Rectal smooth muscle tissue (tissue), 1 donor: Measurements from ENCODE around the gene PYGM.

ENCODE experiments used
- H3K27ac ChIP-seq: one replicate; pipeline ENCODE4 v1.7.0; 2013; ENCODE audit warnings: low read depth, low read length, inconsistent platforms
- H3K27me3 ChIP-seq: one replicate; pipeline ENCODE4 v1.7.0; 2013; ENCODE audit warnings: low read length; ENCODE audit not compliant: control insufficient read depth, insufficient read depth
- H3K36me3 ChIP-seq: one replicate; pipeline ENCODE4 v1.7.0; 2013; ENCODE audit warnings: low read length; ENCODE audit not compliant: control insufficient read depth, insufficient read depth
- H3K4me1 ChIP-seq: one replicate; pipeline ENCODE4 v1.7.0; 2013; ENCODE audit warnings: low read length; ENCODE audit not compliant: control insufficient read depth, insufficient read depth
- H3K4me3 ChIP-seq: one replicate; pipeline ENCODE4 v1.7.0; 2013; ENCODE audit warnings: low read length
- H3K9ac ChIP-seq: one replicate; pipeline ENCODE4 v1.7.0; 2013; ENCODE audit warnings: low read length

The PYGM gene

GRCh38 chr11:64742889-64743590 lies 16.7 kb downstream of the PYGM start:
- Histone ChIP-seq H3K4me1 (peaks cover 10% of the 10 kb centered on the region), H3K9ac (no peak overlapping the region), H3K27me3 (no peaks in the 10 kb centered on the region), H3K27ac (peak overlapping the region; percentile 93), H3K36me3 (peaks cover 2% of the 10 kb centered on the region), H3K4me3 (peak overlapping the region; percentile 76)

- H3K4me1 ChIP-seq, result peaks cover 10% of the 10 kb centered on the region
- H3K27ac ChIP-seq, result peak overlapping the region; percentile 93
- H3K9ac ChIP-seq, result no peak overlapping the region
- H3K27me3 ChIP-seq, result no peaks in the 10 kb centered on the region
- peaks cover 2% of the 10 kb centered on the region for H3K36me3 ChIP-seq
- peak overlapping the region; percentile 76 for H3K4me3 ChIP-seq
These were observed 17.5 kb downstream of the PYGM start for GRCh38 chr11:64742087-64742888.

DNA sequence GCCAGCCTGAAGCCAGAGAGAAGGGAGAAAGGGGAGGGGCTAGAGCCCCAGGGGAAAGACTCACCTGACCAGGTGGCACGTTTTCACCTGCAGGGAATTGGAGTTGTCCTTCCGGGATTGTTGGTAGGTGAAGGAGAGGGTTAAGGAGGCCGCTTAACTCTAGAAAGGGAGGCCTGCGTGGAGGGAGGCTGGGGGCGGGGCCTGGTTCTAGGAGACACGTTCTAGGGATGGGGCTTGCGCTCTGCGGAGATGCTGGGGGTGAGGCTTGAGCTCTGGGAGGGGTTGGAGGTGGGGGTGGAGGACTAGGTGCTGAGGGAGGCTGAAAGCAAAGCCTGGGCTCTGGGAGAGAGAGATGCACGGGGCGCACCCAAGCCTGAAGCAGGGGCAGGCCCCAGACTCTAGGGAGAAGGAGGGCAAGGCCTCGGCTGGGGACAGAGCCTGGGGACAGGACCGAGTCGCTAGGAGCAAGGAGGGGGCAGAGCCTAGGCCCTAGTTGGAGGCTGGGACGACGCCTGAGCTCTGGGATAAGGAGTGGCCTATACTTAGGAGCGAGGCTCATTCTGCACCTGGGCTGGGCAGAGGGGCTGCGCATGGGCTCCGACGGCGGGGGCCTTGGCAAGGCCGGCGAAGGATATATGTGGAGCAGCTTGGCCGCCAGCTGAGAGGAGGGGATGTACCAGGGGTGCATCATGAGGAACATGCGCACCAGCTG lies 18.2 kb downstream of the PYGM start:
- peak overlapping the region; percentile 76 for H3K4me3 ChIP-seq
- H3K9ac ChIP-seq, result no peak overlapping the region
- no peak overlapping the region for H3K27ac ChIP-seq
- peaks cover 5% of the 10 kb centered on the region for H3K36me3 ChIP-seq
- peaks cover 10% of the 10 kb centered on the region for H3K4me1 ChIP-seq
- H3K27me3 ChIP-seq, result no peaks in the 10 kb centered on the region

GRCh38 chr11:64739871-64740270 lies 19.9 kb downstream of the PYGM start:
- Histone ChIP-seq H3K4me3 (no peak overlapping the region), H3K27ac (no peak overlapping the region), H3K27me3 (no peaks in the 10 kb centered on the region), H3K36me3 (peaks cover 5% of the 10 kb centered on the region), H3K4me1 (peaks cover 4% of the 10 kb centered on the region), H3K9ac (no peak overlapping the region)

DNA sequence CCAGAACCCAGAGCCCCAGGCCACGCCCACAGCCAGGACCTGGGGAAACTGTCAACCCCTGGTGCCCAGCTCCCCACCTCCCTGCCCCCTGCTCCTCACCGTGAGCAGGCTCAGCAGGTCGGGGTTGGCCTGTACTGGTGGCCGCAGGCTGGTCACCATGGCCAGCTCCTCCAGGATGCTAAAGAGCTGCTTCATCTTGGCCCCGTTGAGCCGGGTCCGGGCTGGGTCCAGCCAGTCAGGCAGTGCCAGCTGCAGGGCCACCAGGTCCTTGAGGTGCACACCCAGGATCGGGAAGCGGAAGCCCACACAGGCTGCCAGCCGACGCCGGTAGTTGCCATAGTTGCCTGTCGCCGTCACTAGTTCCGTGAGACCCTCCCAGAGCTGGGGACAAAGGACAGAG lies 23.1 kb downstream of the PYGM start:
- no peak overlapping the region for H3K27ac ChIP-seq
- peaks cover 5% of the 10 kb centered on the region for H3K36me3 ChIP-seq

GRCh38 chr11:64735725-64736259 lies 24.0 kb downstream of the PYGM start:
- no peaks in the 10 kb centered on the region for H3K27me3 ChIP-seq
- no peaks in the 10 kb centered on the region for H3K4me1 ChIP-seq
- H3K27ac ChIP-seq, result no peak overlapping the region
- H3K36me3 ChIP-seq, result peaks cover 5% of the 10 kb centered on the region
- H3K9ac ChIP-seq, result no peak overlapping the region
- no peak overlapping the region for H3K4me3 ChIP-seq

More for the DNA sequence above, 23.1 kb downstream of the PYGM start:
- Histone ChIP-seq H3K9ac (no peak overlapping the region), H3K4me3 (no peak overlapping the region), H3K27me3 (no peaks in the 10 kb centered on the region), H3K4me1 (no peaks in the 10 kb centered on the region)

DNA sequence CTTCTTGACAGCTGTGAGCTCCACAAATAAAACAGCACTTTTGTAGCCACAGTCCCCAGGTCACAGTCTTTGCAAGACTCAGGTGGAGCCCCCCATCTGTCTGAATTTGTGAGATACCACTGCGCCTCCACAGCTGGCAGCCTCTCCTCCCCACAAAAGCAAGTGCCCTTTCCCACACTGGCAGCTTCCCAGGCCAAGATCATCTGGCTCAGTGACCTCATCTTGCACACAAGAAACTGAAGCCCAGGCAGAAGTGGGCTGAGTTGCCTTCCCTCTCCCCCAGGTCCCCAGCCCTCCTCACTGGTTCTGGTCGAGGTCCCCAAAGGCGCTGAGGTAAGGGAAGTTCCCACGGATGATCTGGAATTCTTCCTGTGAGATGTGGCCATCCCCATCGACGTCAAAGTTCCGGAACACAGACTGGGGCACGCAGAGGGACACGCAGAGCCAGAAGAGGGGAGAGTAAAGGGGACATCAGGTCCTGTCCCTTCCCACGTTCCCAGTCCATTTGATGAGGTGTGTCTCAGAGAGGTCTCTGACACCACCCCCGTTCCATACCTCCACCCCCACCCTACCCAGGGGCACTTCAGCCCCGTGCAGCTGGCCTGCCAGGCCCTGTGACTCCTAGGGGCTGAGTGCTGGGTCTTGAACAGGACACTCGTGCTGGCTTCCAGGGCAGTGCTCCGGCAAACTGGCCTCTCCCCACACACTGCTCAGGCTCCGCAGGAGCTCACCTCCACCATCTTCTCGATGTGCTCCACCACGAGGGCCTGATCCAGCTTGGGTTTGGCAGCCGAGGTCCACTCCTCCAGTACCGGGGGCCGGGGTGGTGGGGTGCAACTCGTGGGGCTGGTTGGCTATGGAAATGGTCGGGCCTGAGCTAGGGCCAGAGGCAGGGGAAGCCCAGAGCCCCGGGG lies 24.7 kb downstream of the PYGM start:
- Histone ChIP-seq H3K27me3 (no peaks in the 10 kb centered on the region), H3K9ac (no peak overlapping the region)

GRCh38 chr11:64731601-64732000 lies 28.2 kb downstream of the PYGM start:
- no peaks in the 10 kb centered on the region for H3K27me3 ChIP-seq
- H3K4me3 ChIP-seq, result no peak overlapping the region
- no peak overlapping the region for H3K9ac ChIP-seq
- H3K36me3 ChIP-seq, result peaks cover 5% of the 10 kb centered on the region
- no peak overlapping the region for H3K27ac ChIP-seq
- H3K4me1 ChIP-seq, result peaks cover 3% of the 10 kb centered on the region

More for the DNA sequence above, 24.7 kb downstream of the PYGM start:
- Histone ChIP-seq H3K4me3 (no peak overlapping the region), H3K36me3 (peaks cover 5% of the 10 kb centered on the region), H3K27ac (no peak overlapping the region), H3K4me1 (peaks cover 3% of the 10 kb centered on the region)

GRCh38 chr11:64729851-64730382 lies 29.9 kb downstream of the PYGM start:
- Histone ChIP-seq H3K36me3 (peaks cover 5% of the 10 kb centered on the region), H3K27ac (no peak overlapping the region), H3K27me3 (no peaks in the 10 kb centered on the region), H3K4me3 (no peak overlapping the region), H3K4me1 (peaks cover 3% of the 10 kb centered on the region), H3K9ac (no peak overlapping the region)

- Histone ChIP-seq H3K36me3 (peaks cover 5% of the 10 kb centered on the region), H3K4me3 (no peak overlapping the region), H3K27me3 (no peaks in the 10 kb centered on the region), H3K9ac (no peak overlapping the region), H3K4me1 (peaks cover 3% of the 10 kb centered on the region), H3K27ac (no peak overlapping the region)
These were observed 30.9 kb downstream of the PYGM start for GRCh38 chr11:64728757-64729365.

- H3K9ac ChIP-seq, result no peak overlapping the region
- H3K4me3 ChIP-seq, result no peak overlapping the region
- H3K27me3 ChIP-seq, result no peaks in the 10 kb centered on the region
These were observed 32.8 kb downstream of the PYGM start for GRCh38 chr11:64726867-64727530.

More at GRCh38 chr11:64726867-64727530, 32.8 kb downstream of the PYGM start:
- Histone ChIP-seq H3K4me1 (peaks cover 3% of the 10 kb centered on the region), H3K27ac (no peak overlapping the region), H3K36me3 (peaks cover 5% of the 10 kb centered on the region)
